A673 (cell line): Measurements from ENCODE around the gene ZBED1. TPM values are rescaled to one million over a fixed set of nuclear protein-coding genes. Genes with fewer than 3 reads are reported as not detected.

Experiments
- BruUV-seq: library from RNA; stranded (reverse); fragments of 400-500 nt; replicated peaks from 2 replicates; lab custom pipeline; 2021; lab: Mats Ljungman, UMichigan
- CTCF ChIA-PET: fragments of 300-600 bp; sonication (Branson Sonifier 250); formaldehyde crosslinking; loops from one replicate; lab custom pipeline; 2022; ENCODE audit warnings: antibody characterized with exemption; lab: Charles Lee
- POLR2A ChIA-PET: fragments of 300-600 bp; sonication (Branson Sonifier 250); formaldehyde crosslinking; loops from one replicate; lab custom pipeline; 2022; ENCODE audit warnings: antibody characterized with exemption; ENCODE audit not compliant: low non-redundant PET; lab: Charles Lee
- DNase-seq: peaks from one replicate; pipeline ENCODE4 v3.0.0-alpha.2; 2015; ENCODE audit warnings: low spot score
- H3K27ac ChIP-seq: fragments of 200-600 bp; sonication (generic); 2 replicates; pipeline ENCODE4 v1.5.1; 2016; ENCODE audit warnings: mixed run types, low read depth, mild to moderate bottlenecking, mixed read lengths, antibody characterized with exemption, low read length; ENCODE audit not compliant: poor library complexity, severe bottlenecking
- H3K27me3 ChIP-seq: fragments of 200-600 bp; sonication (generic); replicated peaks from 2 replicates; pipeline ENCODE4 v1.6.1; 2017; ENCODE audit warnings: mixed run types, low read depth, mild to moderate bottlenecking, mixed read lengths, antibody characterized with exemption, low read length; ENCODE audit not compliant: insufficient read depth, poor library complexity
- H3K36me3 ChIP-seq: fragments of 200-600 bp; sonication (generic); 2 replicates; pipeline ENCODE4 v1.6.1; 2016; ENCODE audit warnings: mixed run types, mild to moderate bottlenecking, mixed read lengths, antibody characterized with exemption, low read length; ENCODE audit not compliant: insufficient read depth, poor library complexity, severe bottlenecking
- H3K4me1 ChIP-seq: fragments of 200-600 bp; sonication (generic); 2 replicates; pipeline ENCODE4 v1.6.1; 2017; ENCODE audit warnings: mixed run types, mild to moderate bottlenecking, mixed read lengths, antibody characterized with exemption, low read length; ENCODE audit not compliant: insufficient read depth, poor library complexity, severe bottlenecking
- H3K4me3 ChIP-seq: fragments of 200-600 bp; sonication (generic); 2 replicates; pipeline ENCODE4 v1.5.1; 2016; ENCODE audit warnings: low read depth, mixed run types, mild to moderate bottlenecking, mixed read lengths, low read length; ENCODE audit not compliant: poor library complexity, severe bottlenecking
- H3K9me3 ChIP-seq: fragments of 200-600 bp; sonication (generic); 2 replicates; pipeline ENCODE4 v1.6.1; 2016; ENCODE audit warnings: mixed run types, low read depth, mild to moderate bottlenecking, mixed read lengths, antibody characterized with exemption, low read length; ENCODE audit not compliant: poor library complexity, severe bottlenecking
- CTCF ChIP-seq: fragments of 300-800, 200-600 bp; sonication (generic); conservative IDR thresholded peaks from 2 replicates; pipeline ENCODE4 v1.5.1; 2017; ENCODE audit warnings: low read depth, mild to moderate bottlenecking, antibody characterized with exemption, low read length, moderate library complexity, mixed read lengths
- EZH2 ChIP-seq: fragments of 200-600 bp; sonication (generic); IDR thresholded peaks from 2 replicates; pipeline ENCODE4 v1.6.1; 2017; ENCODE audit warnings: borderline replicate concordance, low read depth, mild to moderate bottlenecking, mixed read lengths, antibody characterized with exemption, low read length; ENCODE audit not compliant: poor library complexity, severe bottlenecking
- intact Hi-C: fragments of 100-400 bp; cut with micrococcal nuclease; formaldehyde crosslinking; loops from one replicate; pipeline ENCODE4 v1.10.0; 2022; ENCODE audit not compliant: unreplicated experiment
- total RNA-seq: library from RNA; stranded (reverse); gene quantifications from 2 replicates; pipeline ENCODE4 v1.2.3, GENCODE V29; 2021

ZBED1 gene
- total RNA-seq, 1 experiment from 2014 or later, result 37.6 TPM

DNA sequence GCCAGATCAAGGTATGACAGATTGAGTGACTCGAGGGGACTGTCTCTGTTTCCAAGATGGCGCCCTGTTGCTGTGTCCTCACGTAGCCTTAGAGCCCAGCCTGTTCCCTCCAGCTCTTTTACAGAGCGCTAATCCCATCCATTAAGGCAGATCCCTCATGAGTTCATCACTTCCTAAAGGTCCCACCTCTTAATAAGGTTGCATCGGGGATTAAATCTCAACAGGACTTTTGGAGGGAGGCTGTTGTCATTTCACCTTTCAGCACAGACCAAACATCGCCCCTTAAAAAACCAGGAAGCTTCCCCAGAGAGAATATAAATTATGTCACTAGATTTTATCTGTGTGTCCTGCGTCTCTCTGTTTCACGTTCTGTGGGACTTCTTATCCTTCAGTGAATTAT, 32.6 kb upstream of the ZBED1 start:
- H3K4me1 ChIP-seq, result peaks cover 17% of the 10 kb centered on the region
- no peak overlapping the region for H3K4me3 ChIP-seq
- intact Hi-C loops, result no loop called here
- TF ChIP-seq EZH2 (no peak), CTCF (no peak)
- no peaks in the 10 kb centered on the region for H3K36me3 ChIP-seq
- ChIA-PET CTCF (no interaction called here), POLR2A (no interaction called here)
- H3K27me3 ChIP-seq, result no peaks in the 10 kb centered on the region
- DNase-seq, result peak; percentile 95
- peak overlapping the region; percentile 89 for H3K27ac ChIP-seq
- H3K9me3 ChIP-seq, result no peaks in the 10 kb centered on the region
- no TSS peak for BruUV-seq

- Histone ChIP-seq H3K27ac (no peak overlapping the region), H3K27me3 (no peaks in the 10 kb centered on the region), H3K9me3 (no peaks in the 10 kb centered on the region), H3K4me1 (no peaks in the 10 kb centered on the region), H3K36me3 (no peaks in the 10 kb centered on the region), H3K4me3 (no peak overlapping the region)
- intact Hi-C loops, result no loop called here
- ChIA-PET CTCF (no interaction called here), POLR2A (no interaction called here)
- TF ChIP-seq CTCF, result no peak
- TF ChIP-seq EZH2, result no peak
- no peak for DNase-seq
- BruUV-seq, result no TSS peak
These were observed 25.6 kb upstream of the ZBED1 start for GRCh38 chrX:2526390-2526789.

DNA sequence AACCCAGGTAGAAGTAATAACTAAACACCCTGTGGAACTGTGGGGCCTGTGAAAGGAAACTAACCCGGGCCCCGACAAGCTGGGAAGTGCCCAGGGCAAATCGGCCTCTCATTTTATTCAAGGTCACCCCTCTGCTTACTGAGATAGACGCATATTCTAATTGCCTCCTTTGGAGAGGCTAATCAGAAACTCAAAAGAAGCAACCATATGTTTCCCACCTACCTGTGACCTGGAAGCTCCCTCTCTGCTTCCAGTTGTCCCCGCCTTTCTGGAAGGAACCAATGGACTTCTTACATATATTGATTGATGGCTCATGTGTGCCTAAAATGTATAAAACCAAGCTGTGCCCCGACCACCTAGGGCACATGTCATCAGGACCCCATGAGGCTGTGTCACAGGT, 23.1 kb upstream of the ZBED1 start:
- ChIA-PET CTCF (no interaction called here), POLR2A (no interaction called here)
- no peaks in the 10 kb centered on the region for H3K36me3 ChIP-seq
- no TSS peak for BruUV-seq
- H3K27me3 ChIP-seq, result no peaks in the 10 kb centered on the region
- no peaks in the 10 kb centered on the region for H3K4me1 ChIP-seq
- no peak overlapping the region for H3K4me3 ChIP-seq
- intact Hi-C loops, result no loop called here
- H3K9me3 ChIP-seq, result no peaks in the 10 kb centered on the region
- no peak for TF ChIP-seq EZH2
- no peak for TF ChIP-seq CTCF
- DNase-seq, result no peak
- no peak overlapping the region for H3K27ac ChIP-seq
